Astrocyte of the cerebellum (primary cell): ENCODE data around the gene RNU6-8.

Experiments
- DNase-seq: peaks from one replicate; pipeline ENCODE4 v3.0.0-alpha.2; 2011; ENCODE audit warnings: low read depth
- H3K4me3 ChIP-seq: 2 replicates; pipeline ENCODE4 v1.5.1; 2011; ENCODE audit warnings: mild to moderate bottlenecking, low read depth, low read length, moderate library complexity
- CTCF ChIP-seq: IDR thresholded peaks from 2 replicates; pipeline ENCODE4 v1.5.1; 2012; ENCODE audit warnings: low read length, low read depth, moderate library complexity, mild to moderate bottlenecking; ENCODE audit errors: missing control alignments
- in situ Hi-C: cut with HindIII; loops from 2 replicates; pipeline ENCODE4 v1.10.0; 2017; ENCODE audit warnings: low sequenced_read_pairs

Gene RNU6-8

DNA sequence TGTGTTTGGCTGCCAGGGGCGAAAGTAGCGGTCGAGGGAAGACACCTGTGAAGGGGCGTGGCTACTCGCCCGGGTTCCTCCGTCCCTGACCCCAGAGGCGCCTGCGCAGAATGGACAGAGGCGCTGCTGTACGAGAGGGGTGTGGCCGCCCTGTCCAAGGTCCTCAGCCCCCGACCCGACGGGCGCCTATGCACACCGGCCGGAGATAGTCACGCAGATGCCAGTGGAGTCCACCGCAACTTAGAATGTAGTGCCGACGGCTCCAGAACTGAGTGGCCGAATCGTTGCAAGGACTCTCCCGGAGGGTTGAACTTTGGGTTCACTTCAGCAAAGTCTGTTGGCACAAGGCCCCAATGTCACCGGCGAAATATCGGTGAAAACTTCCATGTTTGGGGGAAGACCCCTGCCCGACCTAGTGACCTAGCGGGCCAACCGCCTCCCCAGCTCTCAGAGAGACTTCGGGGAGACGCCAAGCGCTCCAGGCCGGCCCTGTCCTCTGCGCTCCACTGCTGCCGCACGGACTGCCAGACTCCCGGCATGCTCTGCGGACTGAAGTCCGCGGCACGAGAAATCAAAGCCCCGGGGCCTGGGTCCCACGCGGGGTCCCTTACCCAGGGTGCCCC, 1.8 kb downstream of the RNU6-8 start:
- no peak for TF ChIP-seq CTCF
- in situ Hi-C loops: no loop called here
- H3K4me3 ChIP-seq: peak overlapping the region; percentile 64
- DNase-seq: peak; percentile 5

- DNase-seq: no peak
- H3K4me3 ChIP-seq: peak overlapping the region; percentile 64
- in situ Hi-C loops: no loop called here
- no peak for TF ChIP-seq CTCF
These were observed 2.5 kb downstream of the RNU6-8 start for GRCh38 chr14:32200368-32201192.

DNA sequence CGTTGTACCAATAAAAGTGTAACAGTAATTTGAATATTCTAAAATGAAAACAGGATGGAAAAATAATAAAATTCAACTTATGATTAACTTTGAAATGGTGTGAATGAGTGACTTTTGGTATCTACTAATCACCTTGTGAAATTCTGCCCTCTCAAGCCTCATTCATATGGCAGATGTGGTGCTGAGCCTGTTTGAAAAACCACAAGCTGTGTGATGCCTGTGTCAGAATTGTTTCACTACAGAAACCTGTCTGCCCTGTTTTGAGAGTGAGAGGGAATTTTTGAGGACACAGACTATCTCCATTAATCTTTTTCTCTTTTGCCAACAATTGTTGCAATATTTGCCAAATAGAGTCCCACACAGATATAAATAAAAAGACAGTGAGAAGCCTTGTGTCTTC, 5.2 kb downstream of the RNU6-8 start:
- no peak overlapping the region for H3K4me3 ChIP-seq
- in situ Hi-C loops: no loop called here
- no peak for DNase-seq
- TF ChIP-seq CTCF: no peak

- no peak for TF ChIP-seq CTCF
- DNase-seq: no peak
- no peak overlapping the region for H3K4me3 ChIP-seq
- in situ Hi-C loops: no loop called here
These were observed 7.4 kb downstream of the RNU6-8 start for GRCh38 chr14:32195636-32196035.

DNA sequence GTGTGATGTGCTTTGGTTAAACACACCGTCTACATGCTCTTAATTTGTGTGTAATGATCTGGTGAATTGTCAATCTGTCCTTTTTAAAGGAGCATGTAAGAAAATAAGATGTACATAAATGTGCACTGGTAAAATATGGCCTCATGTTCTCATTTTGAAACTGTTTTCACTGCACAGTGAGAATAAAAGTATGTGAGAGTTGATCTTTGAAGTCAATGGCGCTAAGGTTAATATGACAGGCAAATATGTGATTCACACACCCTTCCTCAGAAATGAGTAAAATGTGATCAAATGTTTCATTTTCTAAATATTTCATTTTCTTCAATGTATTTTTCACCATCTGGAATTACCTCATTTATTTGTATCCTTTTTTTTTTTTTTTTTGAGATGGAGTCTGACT, 9.5 kb downstream of the RNU6-8 start:
- no peak overlapping the region for H3K4me3 ChIP-seq
- in situ Hi-C loops: no loop called here
- TF ChIP-seq CTCF: no peak
- DNase-seq: no peak

DNA sequence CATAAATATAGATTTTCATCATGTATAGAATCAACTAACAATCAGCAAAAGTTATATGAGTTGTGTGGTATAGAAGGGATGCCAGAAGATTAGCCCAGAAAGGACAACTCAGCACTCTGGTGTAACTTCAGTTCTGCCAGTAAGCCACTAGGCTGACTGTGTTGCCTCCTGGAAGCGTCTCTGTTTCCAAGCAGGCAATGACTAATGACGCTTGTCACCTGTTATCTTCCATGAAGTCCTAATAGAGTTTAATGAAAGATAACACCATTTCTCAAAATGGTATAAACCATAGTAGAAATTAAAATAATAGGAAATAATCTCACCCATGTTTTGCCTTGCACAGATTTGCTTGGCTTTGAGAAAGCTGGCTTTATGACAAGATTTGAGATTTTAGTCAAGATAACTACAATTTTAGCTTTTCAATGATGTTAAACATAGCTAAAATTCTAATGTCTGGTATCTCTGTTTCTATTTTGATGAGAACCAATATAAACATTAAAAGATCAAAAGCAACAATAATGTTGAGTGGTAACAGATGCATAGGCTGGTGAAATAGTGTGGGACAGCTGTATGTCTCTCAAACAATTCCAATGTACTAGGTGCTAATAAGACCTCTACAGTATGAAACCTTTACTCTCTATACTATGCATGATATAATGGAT, 10.2 kb downstream of the RNU6-8 start:
- in situ Hi-C loops: no loop called here
- no peak for DNase-seq
- no peak for TF ChIP-seq CTCF
- no peak overlapping the region for H3K4me3 ChIP-seq
